GM18909 (cell line): Measurements from ENCODE around the gene TSPAN16.
"Not testable (repeated sequence)": the region's sequence is repeated elsewhere in the genome, so short reads cannot be mapped to it uniquely, and the experiment has no call there.

Experiments
- ATAC-seq: cut with Tn5 transposase; IDR thresholded peaks from one replicate; pipeline ENCODE4 v1.9.1; 2021; ENCODE audit warnings: mild to moderate bottlenecking; ENCODE audit not compliant: unreplicated experiment, poor library complexity

TSPAN16 gene

GRCh38 chr19:11299946-11300810 is 4.2 kb downstream of the TSPAN16 start:
- ATAC-seq: no peak

- ATAC-seq: no peak
These were observed 4.8 kb downstream of the TSPAN16 start for GRCh38 chr19:11300811-11301120.

- no peak for ATAC-seq
These were observed 9.0 kb downstream of the TSPAN16 start for GRCh38 chr19:11304936-11305335.

- ATAC-seq: no peak
These were observed 10.4 kb downstream of the TSPAN16 start for GRCh38 chr19:11306337-11306736.

- ATAC-seq: not testable (repeated sequence)
These were observed 24.5 kb downstream of the TSPAN16 start for GRCh38 chr19:11320278-11320995.

- no peak for ATAC-seq
These were observed 25.5 kb downstream of the TSPAN16 start for GRCh38 chr19:11321191-11322126.

GRCh38 chr19:11322269-11323024 is 26.5 kb downstream of the TSPAN16 start:
- no peak for ATAC-seq

GRCh38 chr19:11323601-11324078 is 27.7 kb downstream of the TSPAN16 start:
- no peak for ATAC-seq

- no peak for ATAC-seq
These were observed 28.2 kb downstream of the TSPAN16 start for GRCh38 chr19:11324079-11324661.

- ATAC-seq: no peak
These were observed 28.9 kb downstream of the TSPAN16 start for GRCh38 chr19:11324748-11325389.

GRCh38 chr19:11325544-11325943 is 29.6 kb downstream of the TSPAN16 start:
- ATAC-seq: no peak

- ATAC-seq: no peak
These were observed 34.2 kb downstream of the TSPAN16 start for GRCh38 chr19:11330127-11330526.

GRCh38 chr19:11331502-11331901 is 35.5 kb downstream of the TSPAN16 start:
- no peak for ATAC-seq

- no peak for ATAC-seq
These were observed 36.9 kb downstream of the TSPAN16 start for GRCh38 chr19:11332822-11333221.

GRCh38 chr19:11333838-11334237 is 37.9 kb downstream of the TSPAN16 start:
- not testable (repeated sequence) for ATAC-seq

GRCh38 chr19:11335449-11336146 is 39.6 kb downstream of the TSPAN16 start:
- no peak for ATAC-seq

GRCh38 chr19:11337080-11337479 is 41.1 kb downstream of the TSPAN16 start:
- no peak for ATAC-seq

GRCh38 chr19:11338121-11338520 is 42.2 kb downstream of the TSPAN16 start:
- ATAC-seq: no peak
